Head of caudate nucleus (tissue), 42 donors: ENCODE data around the gene WDR35.

Experiments used
- DNase-seq, 42 donors: peaks; one replicate each; pipeline versions ENCODE4 v3.0.0 to v3.0.0-alpha.2; 2020 to 2021; ENCODE audit warnings: mixed read lengths in 7 of 42
- intact Hi-C: fragments of 100-400 bp; cut with DNase I; formaldehyde crosslinking; loops from one replicate; pipeline ENCODE4 v1.15.0; 2022

WDR35 gene

DNA sequence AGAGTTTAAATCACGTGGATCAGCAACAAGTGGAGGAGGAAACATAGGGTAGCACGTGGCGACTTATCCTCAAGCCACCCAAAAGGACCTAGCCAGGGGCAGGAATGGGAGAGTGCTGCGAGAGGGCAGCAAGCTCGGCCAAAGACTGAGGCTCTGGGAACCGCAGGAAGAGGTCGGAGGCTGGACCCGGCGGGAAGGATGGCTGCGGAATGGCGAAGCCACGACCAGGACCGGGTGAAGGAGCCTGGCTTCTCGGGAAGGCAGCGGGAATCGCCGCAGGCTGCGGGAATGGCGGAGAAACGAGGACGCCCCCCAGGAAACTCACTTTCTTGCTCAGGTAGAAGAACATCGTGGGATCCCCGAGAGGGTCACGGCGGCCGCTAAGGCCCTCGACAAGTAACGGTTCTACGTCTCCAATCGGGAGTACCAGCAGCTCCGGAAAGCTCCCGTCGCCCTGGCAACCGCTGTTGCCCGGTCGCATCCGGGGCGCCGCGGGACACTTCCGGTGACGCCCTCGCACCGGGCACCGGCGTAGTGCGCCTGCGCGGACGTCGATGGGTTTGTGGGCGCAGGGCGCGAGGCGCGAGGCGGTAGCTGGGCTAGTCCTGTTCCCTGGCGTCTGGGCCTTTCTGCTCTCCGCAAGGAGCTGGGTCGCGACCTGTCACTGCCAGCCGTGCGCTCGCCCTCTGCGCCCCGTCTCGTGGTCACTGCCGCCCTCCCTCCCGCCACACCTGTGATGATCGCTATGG, at the start of gene WDR35:
Gene WDR35 (minus strand): TSS at position 439 of the 749 bp plus-strand sequence. CDS start 90 bp downstream, at position 349.
- peak; percentile 76 to 96 (median 91) for DNase-seq
- intact Hi-C loops = loop anchor here (2.0 to 5.0 kb wide), 2 partner anchors 61 to 88 kb away; partner anchors contain the start of genes LAPTM4A and TTC32

DNA sequence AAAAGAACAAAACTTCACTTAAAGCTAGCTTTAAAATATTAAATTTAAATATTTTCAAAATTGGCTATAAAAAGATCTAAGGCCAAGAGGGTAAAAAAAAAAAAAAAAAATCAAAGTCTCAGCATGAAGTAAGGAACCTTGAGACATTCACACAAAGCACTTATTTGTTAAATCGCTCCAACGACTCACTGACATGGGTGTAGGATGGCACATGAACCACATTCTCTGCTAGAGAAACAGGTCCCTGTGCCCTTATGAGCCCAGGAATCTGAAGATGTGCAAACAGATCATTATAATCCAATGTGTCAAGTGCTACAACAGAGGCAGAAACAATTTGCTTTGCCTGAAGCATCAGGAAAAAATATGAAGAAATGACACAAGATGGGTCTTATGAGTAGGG, 47.8 kb upstream of the WDR35 start:
- intact Hi-C loops = no loop called here
- DNase-seq = no peak

DNA sequence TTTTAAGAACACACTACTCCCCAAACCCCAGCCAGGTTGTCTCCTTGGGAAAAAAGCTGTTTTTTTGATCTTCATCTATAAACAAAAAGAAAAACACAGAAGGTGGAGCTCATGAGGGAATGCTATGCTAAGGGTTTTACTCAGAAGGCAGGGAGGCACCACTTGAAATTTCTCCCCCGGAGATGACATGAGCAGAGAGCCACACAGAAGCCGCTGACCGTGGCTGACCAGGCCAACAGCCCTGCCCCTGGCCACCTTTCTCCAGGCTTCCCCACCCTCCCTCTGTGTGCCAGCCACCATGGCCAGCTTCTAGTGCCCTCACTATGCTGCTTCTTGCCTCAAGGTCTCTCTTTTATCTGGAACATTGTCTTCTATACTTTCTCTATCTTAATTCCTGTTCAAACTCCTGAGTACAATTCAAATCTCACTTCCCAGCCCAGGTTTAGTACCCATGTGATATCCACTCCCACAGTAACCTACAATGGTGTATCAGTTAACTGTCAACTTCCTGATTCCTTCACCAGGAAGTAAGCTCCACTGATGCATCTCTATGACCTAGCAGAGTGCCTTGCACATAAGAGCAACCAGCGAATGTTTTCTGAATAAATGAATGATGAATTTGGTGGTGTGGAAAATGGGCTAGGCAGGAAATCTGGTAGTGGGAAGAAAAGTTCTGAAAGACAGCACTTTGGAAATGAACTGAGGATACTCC, 46.2 kb upstream of the WDR35 start:
- no peak for DNase-seq
- intact Hi-C loops = no loop called here

DNA sequence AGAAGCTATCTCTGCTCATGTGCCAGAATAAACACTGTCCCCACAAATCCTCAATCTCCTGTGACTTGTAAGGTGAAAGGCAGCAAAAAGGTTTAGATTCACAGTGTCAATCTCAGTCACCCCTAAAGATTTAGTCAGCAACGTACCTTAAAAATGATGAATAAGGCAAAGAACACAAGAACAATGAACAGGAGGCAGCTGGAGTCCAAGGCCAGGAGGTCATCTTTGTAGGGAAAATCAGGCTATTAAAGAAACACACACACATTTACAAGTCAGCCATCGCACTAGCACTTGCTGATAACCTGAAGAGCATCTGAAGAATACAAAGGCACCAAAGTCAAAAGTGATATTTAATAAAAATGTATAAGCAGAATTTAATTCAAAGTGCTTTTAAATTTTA, 44.9 kb upstream of the WDR35 start:
- intact Hi-C loops = no loop called here
- no peak for DNase-seq

DNA sequence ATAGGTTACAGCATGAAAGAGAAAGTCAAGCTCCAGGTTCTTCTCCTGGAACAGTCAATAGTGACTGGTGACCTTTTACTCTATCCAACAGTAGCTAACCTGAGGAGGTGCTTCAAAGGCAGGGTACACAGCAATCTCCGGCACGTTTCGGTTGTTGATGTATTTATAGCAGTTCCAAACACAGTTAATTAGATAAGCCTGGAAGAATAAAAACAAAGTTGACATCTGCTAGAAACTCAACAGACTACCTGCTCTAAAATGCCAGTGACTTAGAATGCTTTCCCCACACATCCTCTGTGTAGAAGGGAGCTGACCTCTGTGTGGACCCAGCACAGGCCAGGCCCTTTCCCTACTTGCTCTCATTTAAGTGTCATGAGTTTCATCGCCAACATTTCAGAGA, 44.3 kb upstream of the WDR35 start:
- intact Hi-C loops = no loop called here
- DNase-seq = no peak

DNA sequence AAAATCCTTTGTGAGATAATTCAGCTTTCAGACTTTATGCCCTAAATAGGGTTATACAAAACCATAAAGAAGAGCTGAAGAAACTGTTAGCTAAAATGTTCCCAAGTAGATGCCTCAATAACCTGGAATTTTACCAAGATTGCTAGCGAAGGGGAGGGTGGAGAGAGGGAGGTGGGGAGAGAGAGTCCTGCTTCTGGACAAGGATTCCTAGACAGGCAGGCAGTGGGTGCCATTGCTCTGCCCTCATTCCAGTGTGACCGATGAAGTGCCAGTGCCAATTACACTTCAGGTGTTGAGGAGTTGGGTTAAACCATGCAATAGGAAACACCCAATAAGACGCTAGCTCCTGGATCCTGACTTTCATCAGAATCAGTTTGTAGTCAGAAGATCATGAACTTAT, 43.4 kb upstream of the WDR35 start:
- no peak for DNase-seq
- intact Hi-C loops = no loop called here

DNA sequence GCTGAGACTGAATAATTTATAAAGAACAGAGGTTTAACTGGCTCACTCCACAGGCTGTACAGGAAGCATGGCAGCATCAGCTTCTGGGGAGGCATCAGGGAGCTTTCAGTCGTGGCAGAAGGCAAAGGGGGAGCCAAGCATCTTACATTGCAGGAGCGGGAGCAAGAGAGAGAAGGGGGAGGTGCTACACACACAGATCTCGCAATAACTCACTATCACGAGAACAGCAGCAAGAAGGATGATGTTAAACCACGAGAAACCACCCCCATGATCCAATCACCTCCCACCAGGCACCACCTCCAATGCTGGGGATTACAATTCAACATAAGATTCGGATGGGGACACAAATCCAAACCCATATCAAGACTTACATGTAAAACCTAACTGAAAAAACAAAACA, 40.3 kb upstream of the WDR35 start:
- no peak for DNase-seq
- intact Hi-C loops = no loop called here

DNA sequence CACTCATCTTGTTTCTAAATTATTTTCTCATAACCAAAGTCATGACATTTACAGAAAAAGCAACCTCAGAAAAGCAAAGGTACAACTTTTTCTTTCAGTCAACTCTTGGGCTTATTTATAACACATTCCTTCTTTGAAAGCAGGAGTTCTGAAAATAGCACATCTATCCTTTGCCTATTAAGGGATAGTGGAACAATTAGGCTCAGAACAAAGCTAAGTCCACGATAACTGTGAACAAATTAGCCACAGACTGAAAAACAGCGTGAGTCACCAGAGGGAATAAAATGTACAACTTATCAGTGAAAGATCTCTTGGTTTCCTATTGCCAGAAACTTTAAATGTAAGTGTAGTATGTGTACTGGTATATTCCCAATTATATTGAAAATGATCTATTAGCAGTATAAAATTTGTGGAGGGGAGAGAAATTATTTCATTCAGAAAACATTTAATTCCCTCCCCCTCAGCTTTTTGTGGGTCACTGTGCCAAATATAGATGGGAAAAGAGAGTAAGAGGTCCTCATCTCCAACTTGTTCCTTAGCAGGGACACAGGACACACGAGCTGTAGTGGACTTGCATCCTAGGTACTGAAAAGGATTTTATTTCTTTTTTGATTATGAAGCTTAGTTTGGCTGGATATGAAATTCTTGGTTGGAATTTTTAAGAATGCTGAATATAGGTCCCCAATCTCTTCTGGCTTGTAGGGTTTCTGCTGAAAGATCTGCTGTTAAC, 38.0 kb upstream of the WDR35 start:
- intact Hi-C loops = no loop called here
- no peak for DNase-seq

DNA sequence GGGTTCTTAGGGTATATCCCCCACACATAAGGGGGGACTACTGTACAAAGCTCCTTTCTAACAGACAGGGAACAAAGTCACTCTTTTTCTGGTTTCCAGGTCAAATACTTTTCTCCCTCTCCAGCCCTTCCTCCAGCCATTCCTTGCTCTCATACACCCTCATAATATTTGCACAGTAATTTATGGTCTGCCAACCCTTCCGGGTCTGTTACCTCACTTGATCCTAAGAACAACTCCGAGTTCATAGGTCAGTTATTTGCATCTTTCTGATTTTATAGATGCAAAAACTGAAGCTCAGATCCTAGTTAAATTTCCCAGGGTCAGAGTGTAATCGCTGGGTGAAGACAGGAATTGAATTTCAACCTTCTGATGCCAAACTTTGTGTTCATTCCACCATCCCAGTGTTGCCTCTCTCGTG, 37.4 kb upstream of the WDR35 start:
- intact Hi-C loops = no loop called here
- DNase-seq = no peak

DNA sequence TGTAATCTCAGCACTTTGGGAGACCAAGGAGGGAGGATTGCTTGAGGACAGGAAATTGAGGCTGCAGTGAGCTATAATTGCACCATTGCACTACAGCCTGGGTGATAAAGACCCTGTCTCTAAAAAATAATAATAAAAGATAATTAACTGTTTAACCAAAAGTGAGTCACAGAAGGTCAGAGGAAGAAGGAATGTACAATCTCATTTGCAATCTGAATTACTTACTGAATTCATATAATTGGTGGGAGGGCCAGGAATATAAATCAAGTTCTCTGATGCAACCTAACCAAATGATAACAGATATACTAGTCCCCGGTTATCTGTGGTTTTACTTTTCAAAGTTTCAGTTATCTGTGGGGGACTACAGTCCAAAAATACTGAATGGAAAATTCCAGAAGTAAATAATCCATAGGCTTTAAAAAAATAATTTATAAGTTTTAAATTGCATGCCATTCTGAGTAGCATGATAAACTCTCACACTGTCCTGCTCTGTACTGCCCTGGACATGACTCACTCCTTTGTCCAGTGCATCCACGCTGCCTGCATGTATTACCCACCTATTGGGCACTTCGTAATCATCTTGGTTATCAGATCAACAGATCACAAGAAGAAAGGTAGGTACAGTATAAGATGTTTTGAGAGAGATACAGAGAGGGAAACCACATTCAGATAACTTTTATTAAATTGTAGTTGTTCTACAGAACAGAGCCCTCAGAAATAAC, 35.3 kb upstream of the WDR35 start:
- intact Hi-C loops = no loop called here

DNA sequence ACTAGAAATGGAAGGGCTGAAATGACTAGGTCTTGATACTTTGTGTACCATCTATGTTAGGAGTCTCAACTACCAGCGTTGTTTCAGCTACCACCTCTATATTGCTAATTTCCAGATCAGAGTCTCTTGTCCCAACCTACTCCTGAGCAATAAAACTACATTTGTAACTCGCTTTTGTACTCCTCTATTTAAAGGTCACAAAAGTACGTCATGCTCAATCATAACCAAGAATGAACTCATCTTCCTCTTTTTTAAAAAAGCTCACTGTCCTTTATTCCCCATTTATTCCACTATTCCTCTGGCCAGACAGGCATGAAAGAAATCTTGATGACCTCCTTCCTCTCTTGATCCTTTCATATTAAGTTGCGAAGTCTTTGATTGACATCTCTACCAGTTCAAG, 33.8 kb upstream of the WDR35 start:
- intact Hi-C loops = no loop called here
- no peak for DNase-seq

More for the DNA sequence above, 35.3 kb upstream of the WDR35 start:
- DNase-seq = no peak

DNA sequence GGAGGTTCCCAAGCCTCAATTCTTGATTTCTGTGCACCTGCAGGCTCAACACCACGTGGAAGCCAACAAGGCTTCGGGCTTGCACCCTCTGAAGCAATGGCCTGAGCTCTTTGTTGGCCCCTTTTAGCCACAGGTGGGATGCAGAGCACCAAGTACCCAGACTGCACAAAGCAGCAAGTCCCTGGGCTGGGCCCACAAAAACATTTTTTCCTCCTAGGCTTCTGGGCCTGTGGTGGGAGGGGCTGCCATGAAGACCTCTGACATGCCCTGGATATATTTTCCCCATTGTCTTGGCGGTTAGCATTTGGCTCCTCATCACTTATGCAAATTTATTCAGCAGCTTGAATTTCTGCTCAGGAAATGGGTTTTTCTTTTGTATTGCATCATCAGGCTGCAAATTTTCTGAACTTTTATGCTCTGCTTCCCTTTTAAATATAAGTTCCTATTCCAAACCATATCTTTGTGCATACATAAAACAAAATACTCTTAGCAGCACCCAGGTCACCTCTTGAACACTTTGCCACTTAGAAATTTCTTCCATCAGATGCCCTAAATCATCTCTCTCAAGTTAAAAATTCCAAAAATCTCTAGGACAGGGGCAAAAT, 31.6 kb upstream of the WDR35 start:
- no peak for DNase-seq
- intact Hi-C loops = no loop called here

DNA sequence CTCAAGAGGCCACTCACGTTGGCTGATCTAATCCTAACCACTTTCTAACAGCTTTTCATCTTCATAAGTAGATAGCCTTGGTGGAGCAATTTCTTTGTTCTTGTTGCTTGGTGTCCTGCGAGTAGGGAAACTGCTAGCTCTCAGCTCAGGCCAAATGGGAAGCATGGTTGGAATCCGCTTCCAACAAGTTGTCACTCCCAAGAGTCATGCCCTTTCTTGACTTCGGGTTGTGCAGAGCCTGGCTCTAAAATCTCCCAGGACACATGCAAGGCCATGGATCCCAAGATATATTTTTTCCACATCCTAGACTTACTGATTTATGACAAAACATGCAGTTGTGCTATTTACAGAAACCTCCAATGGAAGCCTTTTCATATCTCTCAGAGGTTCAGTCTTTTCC, 29.8 kb upstream of the WDR35 start:
- no peak for DNase-seq
- intact Hi-C loops = no loop called here

DNA sequence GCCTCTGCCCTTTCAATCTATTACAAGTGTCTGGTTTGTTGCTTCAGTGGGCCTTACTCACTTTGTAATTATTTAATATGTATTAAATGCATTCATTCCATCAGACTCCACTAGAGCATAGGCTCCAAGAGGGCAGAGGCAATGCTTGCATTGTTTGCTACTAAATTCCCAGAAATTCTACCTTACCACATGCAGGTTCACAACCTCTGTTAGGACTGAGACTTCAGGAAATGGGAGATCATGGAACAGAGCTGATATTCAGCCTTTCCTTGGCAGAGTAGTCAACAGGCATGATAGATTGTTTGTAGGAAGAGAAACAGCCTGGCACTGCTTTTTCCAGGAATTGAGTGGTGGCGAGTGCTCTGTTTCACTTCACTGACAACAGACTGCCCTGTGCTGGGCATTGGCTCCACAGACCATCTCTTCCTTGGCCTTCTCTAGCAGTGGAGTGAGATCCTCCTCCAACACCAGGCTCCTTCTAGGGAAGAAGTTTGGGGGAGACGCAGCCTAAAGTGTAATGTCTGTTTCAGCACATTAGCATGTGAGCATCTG, 28.8 kb upstream of the WDR35 start:
- DNase-seq = no peak
- intact Hi-C loops = no loop called here

DNA sequence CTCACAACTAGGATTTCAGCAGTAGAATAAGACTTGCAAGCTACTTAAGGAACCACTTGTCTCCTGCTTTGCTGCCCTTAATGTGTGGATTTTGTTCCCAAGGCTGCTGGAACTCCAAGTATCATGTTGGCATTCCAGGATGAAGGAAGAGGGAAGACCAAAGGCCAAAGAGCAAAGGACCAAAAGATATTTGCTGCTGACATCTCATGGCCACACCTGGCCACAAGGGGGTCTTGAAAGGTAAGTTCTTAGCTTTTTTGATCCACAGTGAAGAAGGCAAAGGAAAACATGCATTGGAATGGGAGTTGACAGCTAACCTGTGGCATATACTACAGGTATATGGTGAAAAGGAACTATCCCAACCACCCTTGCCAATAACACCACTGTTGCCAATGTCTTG, 26.4 kb upstream of the WDR35 start:
- DNase-seq = no peak
- intact Hi-C loops = no loop called here

DNA sequence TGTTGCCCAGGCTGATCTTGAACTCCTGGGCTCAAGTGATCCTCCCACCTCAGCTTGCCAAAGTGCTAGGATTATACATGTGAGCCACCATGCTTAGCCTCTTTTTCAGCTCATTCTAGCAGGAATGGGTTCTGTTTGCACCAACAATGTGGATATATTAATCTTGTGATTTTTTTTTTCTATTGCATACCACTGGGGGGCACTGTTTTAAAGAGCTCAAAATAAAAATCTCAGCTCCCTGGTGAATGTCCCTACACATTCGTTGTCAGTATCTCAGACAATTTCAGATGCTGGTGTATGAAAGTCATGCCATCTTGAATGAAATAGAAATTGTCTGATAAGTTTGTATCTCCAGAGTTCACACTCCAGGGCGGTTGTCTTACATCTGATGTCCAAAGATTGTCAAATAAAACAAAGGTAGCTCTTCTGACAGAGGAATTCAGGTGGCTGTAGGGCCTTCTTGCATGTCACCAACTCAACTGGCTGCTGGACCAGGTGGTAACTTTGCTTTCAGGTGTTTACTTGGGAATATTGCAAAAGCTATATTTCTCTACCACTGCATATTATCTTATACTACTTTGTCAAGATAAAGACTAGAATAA, 25.7 kb upstream of the WDR35 start:
- DNase-seq = peak in 4 of 42 donors; percentile 9 to 44 (median 13)
- intact Hi-C loops = no loop called here

DNA sequence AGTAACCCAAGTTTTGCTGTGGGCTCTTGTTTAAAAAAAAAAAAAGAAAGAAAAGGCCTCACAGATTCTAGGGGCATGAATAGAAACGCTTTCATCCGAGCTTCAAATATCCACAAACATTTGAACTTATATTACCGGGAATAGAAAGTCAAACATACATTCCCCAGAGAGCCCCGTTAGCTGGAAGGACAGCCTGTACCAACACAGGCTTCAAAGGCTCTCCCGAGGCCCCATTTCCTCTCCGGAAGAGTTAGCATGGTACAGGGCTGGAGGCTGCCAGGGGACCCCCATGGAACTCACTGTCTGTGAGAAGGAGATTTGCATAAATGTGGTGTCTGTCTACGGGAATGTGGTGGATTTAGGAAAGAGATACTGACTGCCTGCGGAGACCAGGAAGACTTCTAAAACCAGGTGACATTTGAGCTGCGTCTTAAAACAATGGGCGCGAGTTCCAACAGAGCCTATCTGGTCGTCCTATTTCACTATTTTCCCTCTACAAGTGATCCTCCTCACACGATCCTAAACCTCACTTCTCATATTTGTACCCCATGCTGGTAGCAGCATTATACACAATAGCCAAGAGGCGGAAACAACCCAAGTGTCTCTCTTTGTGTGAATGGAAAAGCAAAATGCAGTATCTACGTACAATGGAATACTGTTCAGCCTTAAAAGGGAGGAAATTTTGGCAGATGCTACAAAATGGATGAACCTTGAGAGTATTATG, 23.4 kb upstream of the WDR35 start:
- no peak for DNase-seq

More for the DNA sequence above, 23.4 kb upstream of the WDR35 start:
- intact Hi-C loops = no loop called here
